WTC11 (cell line): Measurements from ENCODE around the gene S1PR1. TPM values are rescaled to one million over a fixed set of nuclear protein-coding genes. Genes with fewer than 3 reads are reported as not detected.

Experiments used
- ATAC-seq: fragments of 200-7000 bp; cut with Tn5 transposase; 2 replicates; pipeline ENCODE4 v1.10.0; 2021; ENCODE audit warnings: mild to moderate bottlenecking, moderate library complexity
- CTCF ChIA-PET: fragments of 300-600 bp; sonication (Branson Sonifier 250); formaldehyde crosslinking; loops from one replicate; lab custom pipeline; 2021; ENCODE audit warnings: antibody characterized with exemption; lab: Charles Lee
- POLR2A ChIA-PET: fragments of 350-600 bp; sonication (Branson Sonifier 250); formaldehyde crosslinking; loops from one replicate; lab custom pipeline; 2021; ENCODE audit warnings: antibody characterized with exemption; lab: Charles Lee
- DNase-seq: peaks from one replicate; pipeline ENCODE4 v3.0.0; 2021; ENCODE audit warnings: low spot score
- H3K27ac Mint-ChIP-seq: 2 replicates; pipeline ENCODE4 v1.8.0; 2021; ENCODE audit warnings: mixed read lengths
- H3K27me3 Mint-ChIP-seq: 2 replicates; pipeline ENCODE4 v1.8.0; 2021; ENCODE audit warnings: low read depth, mild to moderate bottlenecking, moderate library complexity, mixed read lengths
- H3K36me3 Mint-ChIP-seq: 2 replicates; pipeline ENCODE4 v1.8.0; 2021; ENCODE audit warnings: mixed read lengths
- H3K4me1 Mint-ChIP-seq: 2 replicates; pipeline ENCODE4 v1.8.0; 2022; ENCODE audit warnings: mixed read lengths
- H3K4me3 Mint-ChIP-seq: 2 replicates; pipeline ENCODE4 v1.8.0; 2021; ENCODE audit warnings: mild to moderate bottlenecking, moderate library complexity, mixed read lengths
- H3K9me3 Mint-ChIP-seq: 2 replicates; pipeline ENCODE4 v1.8.0; 2021; ENCODE audit warnings: mixed read lengths
- AR ChIP-seq: fragments of 250-450 bp; sonication (Bioruptor Pico); IDR thresholded peaks from 2 replicates; pipeline ENCODE4 v1.9.0; 2021; ENCODE audit warnings: mild to moderate bottlenecking
- ARID4B ChIP-seq: sonication (generic); formaldehyde crosslinking; IDR thresholded peaks from 2 replicates; pipeline ENCODE4 v1.8.0; 2023; ENCODE audit warnings: missing genetic modification reagents, mild to moderate bottlenecking, borderline replicate concordance
- ATF2 ChIP-seq: sonication (generic); formaldehyde crosslinking; IDR thresholded peaks from 2 replicates; pipeline ENCODE4 v1.8.1; 2022; ENCODE audit warnings: low read depth, missing genetic modification reagents, borderline replicate concordance
- E2F4 ChIP-seq: sonication (generic); formaldehyde crosslinking; IDR thresholded peaks from 2 replicates; pipeline ENCODE4 v1.8.1; 2022; ENCODE audit warnings: low read depth, mild to moderate bottlenecking, moderate library complexity, missing genetic modification reagents, borderline replicate concordance
- FOXP4 ChIP-seq: sonication (generic); formaldehyde crosslinking; IDR thresholded peaks from 2 replicates; pipeline ENCODE4 v1.8.0; 2022; ENCODE audit warnings: mild to moderate bottlenecking, missing genetic modification reagents
- GABPB1 ChIP-seq: sonication (generic); formaldehyde crosslinking; IDR thresholded peaks from 2 replicates; pipeline ENCODE4 v1.8.1; 2023; ENCODE audit warnings: mild to moderate bottlenecking, missing genetic modification reagents
- IRF1 ChIP-seq: sonication (generic); formaldehyde crosslinking; IDR thresholded peaks from 2 replicates; pipeline ENCODE4 v1.8.0; 2023; ENCODE audit warnings: missing genetic modification reagents
- JAZF1 ChIP-seq: fragments of 250-450 bp; sonication (Bioruptor Pico); IDR thresholded peaks from 2 replicates; pipeline ENCODE4 v1.9.0; 2021; ENCODE audit warnings: moderate library complexity, mild to moderate bottlenecking, inconsistent platforms
- MAX ChIP-seq: sonication (generic); formaldehyde crosslinking; IDR thresholded peaks from 2 replicates; pipeline ENCODE4 v1.8.0; 2022; ENCODE audit warnings: mild to moderate bottlenecking, missing genetic modification reagents
- MXD4 ChIP-seq: fragments of 250-450 bp; sonication (Bioruptor Pico); IDR thresholded peaks from 2 replicates; pipeline ENCODE4 v1.8.0; 2021; ENCODE audit warnings: mild to moderate bottlenecking, moderate library complexity, borderline replicate concordance
- NFE2L1 ChIP-seq: sonication (generic); formaldehyde crosslinking; IDR thresholded peaks from 2 replicates; pipeline ENCODE4 v1.8.1; 2023; ENCODE audit warnings: missing genetic modification reagents
- NR2C2 ChIP-seq: sonication (generic); formaldehyde crosslinking; IDR thresholded peaks from 2 replicates; pipeline ENCODE4 v1.8.0; 2022; ENCODE audit warnings: mild to moderate bottlenecking, missing genetic modification reagents
- RELA ChIP-seq: sonication (generic); formaldehyde crosslinking; IDR thresholded peaks from 2 replicates; pipeline ENCODE4 v1.8.1; 2022; ENCODE audit warnings: missing genetic modification reagents, mild to moderate bottlenecking, borderline replicate concordance
- STAT6 ChIP-seq: sonication (generic); formaldehyde crosslinking; conservative IDR thresholded peaks from 2 replicates; pipeline ENCODE4 v1.8.1; 2023; ENCODE audit warnings: mild to moderate bottlenecking, low read depth, missing genetic modification reagents, moderate library complexity
- ZNF121 ChIP-seq: sonication (generic); formaldehyde crosslinking; IDR thresholded peaks from 2 replicates; pipeline ENCODE4 v1.8.0; 2023; ENCODE audit warnings: missing genetic modification reagents
- ZNF219 ChIP-seq: sonication (generic); formaldehyde crosslinking; IDR thresholded peaks from 2 replicates; pipeline ENCODE4 v1.8.0; 2023; ENCODE audit warnings: missing genetic modification reagents, mild to moderate bottlenecking, borderline replicate concordance
- ZNF281 ChIP-seq: sonication (generic); formaldehyde crosslinking; IDR thresholded peaks from 2 replicates; pipeline ENCODE4 v1.8.0; 2023; ENCODE audit warnings: mild to moderate bottlenecking, missing genetic modification reagents
- ZNF416 ChIP-seq: fragments of 250-450 bp; sonication (Bioruptor Pico); IDR thresholded peaks from 2 replicates; pipeline ENCODE4 v1.9.0; 2021; ENCODE audit warnings: mild to moderate bottlenecking, inconsistent platforms
- total RNA-seq: library from RNA; stranded (reverse); gene quantifications from 3 replicates; pipeline ENCODE4 v1.2.3, GENCODE V29; 2021

Gene S1PR1
- total RNA-seq, 1 experiment from 2014 or later, result 3.2 TPM

- Mint-ChIP-seq H3K27me3 (no peaks in the 10 kb centered on the region), H3K27ac (no peak overlapping the region), H3K9me3 (no peaks in the 10 kb centered on the region), H3K36me3 (no peaks in the 10 kb centered on the region), H3K4me1 (peaks cover 20% of the 10 kb centered on the region), H3K4me3 (no peak overlapping the region)
- ChIA-PET CTCF (interaction anchor here (2.2 kb wide), 1 partner anchor 23 kb away, joined by 8 read pairs; no protein-coding TSS in a partner anchor), POLR2A (no interaction called here)
- no peak for DNase-seq
- no peak for ATAC-seq
- TF ChIP-seq ZNF281 (CRISPR knock-in tag), result no peak
- TF ChIP-seq MAX (CRISPR knock-in tag), result no peak
- TF ChIP-seq FOXP4 (CRISPR knock-in tag), result no peak
- TF ChIP-seq MXD4 (CRISPR knock-in tag), result no peak
- no peak for TF ChIP-seq ARID4B (CRISPR knock-in tag)
- no peak for TF ChIP-seq ZNF219
- TF ChIP-seq STAT6, result no peak
- TF ChIP-seq AR (CRISPR knock-in tag), result no peak
- no peak for TF ChIP-seq ATF2 (CRISPR knock-in tag)
- no peak for TF ChIP-seq IRF1 (CRISPR knock-in tag)
- no peak for TF ChIP-seq RELA (CRISPR knock-in tag)
- no peak for TF ChIP-seq JAZF1 (CRISPR knock-in tag)
- TF ChIP-seq GABPB1 (CRISPR knock-in tag), result no peak
- TF ChIP-seq NR2C2 (CRISPR knock-in tag), result no peak
- TF ChIP-seq ZNF121 (CRISPR knock-in tag), result no peak
- no peak for TF ChIP-seq ZNF416 (CRISPR knock-in tag)
- no peak for TF ChIP-seq E2F4 (CRISPR knock-in tag)
- TF ChIP-seq NFE2L1, result no peak
These were observed 21.3 kb upstream of the S1PR1 start for GRCh38 chr1:101215363-101216011.
